ENCODE measurements around the gene PHACTR1.

DNA sequence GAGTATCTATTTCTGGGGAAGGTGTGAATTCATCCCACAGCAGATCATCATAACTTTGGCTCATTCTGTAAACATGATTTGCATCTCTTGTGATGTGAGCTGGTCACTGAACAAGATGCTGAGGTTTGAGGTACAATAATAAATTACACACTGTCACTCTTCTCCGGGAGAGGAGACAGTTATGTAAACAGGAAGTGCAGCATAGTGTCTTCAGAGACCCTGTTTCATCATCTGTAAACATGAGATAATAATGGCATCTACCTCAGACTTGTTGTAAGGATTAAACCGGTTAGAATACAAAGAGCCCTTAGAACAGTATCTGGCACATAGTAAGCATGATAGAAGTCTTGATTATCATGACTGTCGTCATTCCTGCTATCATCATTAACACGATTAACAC, 486.6 kb downstream of the PHACTR1 start:
- TF ChIP-seq, protein P1, sequence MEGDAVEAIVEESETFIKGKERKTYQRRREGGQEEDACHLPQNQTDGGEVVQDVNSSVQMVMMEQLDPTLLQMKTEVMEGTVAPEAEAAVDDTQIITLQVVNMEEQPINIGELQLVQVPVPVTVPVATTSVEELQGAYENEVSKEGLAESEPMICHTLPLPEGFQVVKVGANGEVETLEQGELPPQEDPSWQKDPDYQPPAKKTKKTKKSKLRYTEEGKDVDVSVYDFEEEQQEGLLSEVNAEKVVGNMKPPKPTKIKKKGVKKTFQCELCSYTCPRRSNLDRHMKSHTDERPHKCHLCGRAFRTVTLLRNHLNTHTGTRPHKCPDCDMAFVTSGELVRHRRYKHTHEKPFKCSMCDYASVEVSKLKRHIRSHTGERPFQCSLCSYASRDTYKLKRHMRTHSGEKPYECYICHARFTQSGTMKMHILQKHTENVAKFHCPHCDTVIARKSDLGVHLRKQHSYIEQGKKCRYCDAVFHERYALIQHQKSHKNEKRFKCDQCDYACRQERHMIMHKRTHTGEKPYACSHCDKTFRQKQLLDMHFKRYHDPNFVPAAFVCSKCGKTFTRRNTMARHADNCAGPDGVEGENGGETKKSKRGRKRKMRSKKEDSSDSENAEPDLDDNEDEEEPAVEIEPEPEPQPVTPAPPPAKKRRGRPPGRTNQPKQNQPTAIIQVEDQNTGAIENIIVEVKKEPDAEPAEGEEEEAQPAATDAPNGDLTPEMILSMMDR (IDR thresholded peaks at IDR 0.05), result no peak
- no peak for TF ChIP-seq POLR2AphosphoS5 (IDR thresholded peaks at IDR 0.05; ENCODE audit: insufficient read depth in 1 of 2, low read depth in 1 of 2)
